HepG2 (cell line): ENCODE data around the gene CUL7. TPM values are rescaled to one million over a fixed set of nuclear protein-coding genes. Genes with fewer than 3 reads are reported as not detected.

Experiments
- CEBPG ChIP-seq: IDR thresholded peaks from 2 replicates; pipeline ENCODE4 v1.6.1; 2016
- DR1 ChIP-seq: sonication (generic); formaldehyde crosslinking; IDR thresholded peaks from 2 replicates; pipeline ENCODE4 v1.8.0; 2021; ENCODE audit warnings: mild to moderate bottlenecking, missing genetic modification reagents, inconsistent platforms
- KDM1A ChIP-seq: IDR thresholded peaks from 2 replicates; pipeline ENCODE4 v1.6.1; 2016; ENCODE audit warnings: missing compliant biosample characterization
- KLF6 ChIP-seq: IDR thresholded peaks from 2 replicates; pipeline ENCODE4 v1.8.0; 2016; ENCODE audit warnings: missing biosample characterization, missing genetic modification reagents
- MXD4 ChIP-seq: IDR thresholded peaks from 2 replicates; pipeline ENCODE4 v1.6.1; 2016; ENCODE audit warnings: mild to moderate bottlenecking, missing biosample characterization, missing genetic modification reagents
- ZC3H13 ChIP-seq: sonication (generic); formaldehyde crosslinking; IDR thresholded peaks from 2 replicates; pipeline ENCODE4 v1.8.1; 2023; ENCODE audit warnings: mild to moderate bottlenecking, missing genetic modification reagents, moderate library complexity
- ZNF121 ChIP-seq: sonication (generic); formaldehyde crosslinking; IDR thresholded peaks from 2 replicates; pipeline ENCODE4 v1.5.0; 2020; ENCODE audit warnings: mild to moderate bottlenecking, missing genetic modification reagents
- ZNF251 ChIP-seq: sonication (generic); formaldehyde crosslinking; IDR thresholded peaks from 2 replicates; pipeline ENCODE4 v1.9.0; 2021; ENCODE audit warnings: mild to moderate bottlenecking, missing genetic modification reagents
- ZNF282 ChIP-seq: fragments of 450-650 bp; IDR thresholded peaks from 2 replicates; pipeline ENCODE4 v1.6.1; 2018; ENCODE audit not compliant: partially characterized antibody
- ZNF367 ChIP-seq: sonication (generic); formaldehyde crosslinking; IDR thresholded peaks from 2 replicates; pipeline ENCODE4 v1.4.0; 2020; ENCODE audit warnings: missing genetic modification reagents, borderline replicate concordance
- ZNF550 ChIP-seq: sonication (generic); formaldehyde crosslinking; IDR thresholded peaks from 2 replicates; pipeline ENCODE4 v1.4.0; 2020; ENCODE audit warnings: mild to moderate bottlenecking, missing genetic modification reagents, borderline replicate concordance
- ZNF556 ChIP-seq: sonication (generic); formaldehyde crosslinking; IDR thresholded peaks from 2 replicates; pipeline ENCODE4 v1.4.0; 2020; ENCODE audit warnings: mild to moderate bottlenecking, missing genetic modification reagents, borderline replicate concordance
- ZNF616 ChIP-seq: sonication (generic); formaldehyde crosslinking; IDR thresholded peaks from 2 replicates; pipeline ENCODE4 v1.5.0; 2020; ENCODE audit warnings: low read depth, mild to moderate bottlenecking, missing genetic modification reagents
- ZNF749 ChIP-seq: sonication (generic); formaldehyde crosslinking; IDR thresholded peaks from 2 replicates; pipeline ENCODE4 v1.8.0; 2022; ENCODE audit warnings: mild to moderate bottlenecking, missing genetic modification reagents, moderate library complexity, borderline replicate concordance
- polyA plus RNA-seq, 8 experiments: library from polyadenylated mRNA; depleted of rRNA in 3 of 8; stranded (reverse) in 7 of 8; unstranded in 1 of 8; fragments of >200 nt; fragmentation: Illumina TruSeq in 4 of 8; extraction: Trizol in 4 of 8; gene quantifications; 2 replicates each; pipeline versions ENCODE4 v1.2.1 to v1.2.3, GENCODE V29; 2011 to 2016; ENCODE audit warnings: low read depth in 4 of 8, missing spikeins in 1 of 8, mixed read lengths in 1 of 8; ENCODE audit not compliant: insufficient read depth in 1 of 8
- total RNA-seq, 5 experiments: library from RNA; depleted of rRNA; stranded (reverse); fragments of >200 nt; fragmentation: Illumina TruSeq; extraction: Trizol; gene quantifications; 2 replicates each; pipeline ENCODE4 v1.2.3, GENCODE V29; 2016; ENCODE audit warnings: low read depth in 1 of 5
- TF ChIP-seq, protein P1 (sequence below): sonication (generic); formaldehyde crosslinking; IDR thresholded peaks from 2 replicates; pipeline ENCODE4 v1.9.0; 2021; ENCODE audit warnings: mild to moderate bottlenecking, missing genetic modification reagents
- TF ChIP-seq, protein P2 (sequence below): sonication (generic); formaldehyde crosslinking; IDR thresholded peaks from 2 replicates; pipeline ENCODE4 v1.4.0; 2020; ENCODE audit warnings: mild to moderate bottlenecking, missing genetic modification reagents
- TF ChIP-seq, protein P3 (sequence below): sonication (generic); formaldehyde crosslinking; IDR thresholded peaks from 2 replicates; pipeline ENCODE4 v1.9.0; 2022; ENCODE audit warnings: low read depth, missing genetic modification reagents
- TF ChIP-seq, protein P4 (sequence below): sonication (generic); formaldehyde crosslinking; IDR thresholded peaks from 2 replicates; pipeline ENCODE4 v1.8.0; 2022; ENCODE audit warnings: mild to moderate bottlenecking, missing genetic modification reagents, moderate library complexity

The CUL7 gene
- total and polyA plus RNA-seq, 2 of the 13 experiments (the other 11 are each of a cell fraction or from before 2014, with no cell fraction given) = 32.0 to 60.7 TPM

DNA sequence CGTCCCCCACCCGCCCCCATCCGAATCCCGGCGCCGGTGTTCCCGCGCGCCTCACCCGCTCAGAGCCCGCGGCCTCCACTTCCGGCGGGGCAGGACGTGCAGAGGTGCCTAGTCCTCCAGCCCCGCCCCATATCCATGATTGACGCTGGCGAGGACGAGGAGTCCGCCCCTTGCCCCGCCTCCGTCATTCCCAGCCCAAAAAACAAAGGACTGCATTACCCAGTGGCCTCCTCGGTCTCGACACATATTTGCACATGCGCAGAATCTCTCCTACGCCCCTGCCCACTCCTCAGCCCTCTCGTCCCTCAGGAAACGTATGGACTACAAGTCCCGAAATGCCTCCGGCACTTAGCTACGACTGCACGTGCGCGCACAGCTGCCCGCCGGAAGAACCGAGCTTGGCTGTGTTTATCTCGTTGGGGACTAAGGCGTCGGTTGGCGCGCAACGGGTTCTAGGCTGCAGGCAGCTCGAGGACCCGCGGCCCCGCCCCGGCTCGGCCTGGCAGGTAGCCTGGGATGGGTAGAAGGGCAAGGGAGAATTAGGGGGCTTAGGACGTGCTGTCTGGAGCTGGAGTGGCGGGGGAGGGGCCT is 39.7 kb downstream of the CUL7 start, which contains the start of the genes KLHDC3 and MEA1 (continued):
- TF ChIP-seq, protein P1, sequence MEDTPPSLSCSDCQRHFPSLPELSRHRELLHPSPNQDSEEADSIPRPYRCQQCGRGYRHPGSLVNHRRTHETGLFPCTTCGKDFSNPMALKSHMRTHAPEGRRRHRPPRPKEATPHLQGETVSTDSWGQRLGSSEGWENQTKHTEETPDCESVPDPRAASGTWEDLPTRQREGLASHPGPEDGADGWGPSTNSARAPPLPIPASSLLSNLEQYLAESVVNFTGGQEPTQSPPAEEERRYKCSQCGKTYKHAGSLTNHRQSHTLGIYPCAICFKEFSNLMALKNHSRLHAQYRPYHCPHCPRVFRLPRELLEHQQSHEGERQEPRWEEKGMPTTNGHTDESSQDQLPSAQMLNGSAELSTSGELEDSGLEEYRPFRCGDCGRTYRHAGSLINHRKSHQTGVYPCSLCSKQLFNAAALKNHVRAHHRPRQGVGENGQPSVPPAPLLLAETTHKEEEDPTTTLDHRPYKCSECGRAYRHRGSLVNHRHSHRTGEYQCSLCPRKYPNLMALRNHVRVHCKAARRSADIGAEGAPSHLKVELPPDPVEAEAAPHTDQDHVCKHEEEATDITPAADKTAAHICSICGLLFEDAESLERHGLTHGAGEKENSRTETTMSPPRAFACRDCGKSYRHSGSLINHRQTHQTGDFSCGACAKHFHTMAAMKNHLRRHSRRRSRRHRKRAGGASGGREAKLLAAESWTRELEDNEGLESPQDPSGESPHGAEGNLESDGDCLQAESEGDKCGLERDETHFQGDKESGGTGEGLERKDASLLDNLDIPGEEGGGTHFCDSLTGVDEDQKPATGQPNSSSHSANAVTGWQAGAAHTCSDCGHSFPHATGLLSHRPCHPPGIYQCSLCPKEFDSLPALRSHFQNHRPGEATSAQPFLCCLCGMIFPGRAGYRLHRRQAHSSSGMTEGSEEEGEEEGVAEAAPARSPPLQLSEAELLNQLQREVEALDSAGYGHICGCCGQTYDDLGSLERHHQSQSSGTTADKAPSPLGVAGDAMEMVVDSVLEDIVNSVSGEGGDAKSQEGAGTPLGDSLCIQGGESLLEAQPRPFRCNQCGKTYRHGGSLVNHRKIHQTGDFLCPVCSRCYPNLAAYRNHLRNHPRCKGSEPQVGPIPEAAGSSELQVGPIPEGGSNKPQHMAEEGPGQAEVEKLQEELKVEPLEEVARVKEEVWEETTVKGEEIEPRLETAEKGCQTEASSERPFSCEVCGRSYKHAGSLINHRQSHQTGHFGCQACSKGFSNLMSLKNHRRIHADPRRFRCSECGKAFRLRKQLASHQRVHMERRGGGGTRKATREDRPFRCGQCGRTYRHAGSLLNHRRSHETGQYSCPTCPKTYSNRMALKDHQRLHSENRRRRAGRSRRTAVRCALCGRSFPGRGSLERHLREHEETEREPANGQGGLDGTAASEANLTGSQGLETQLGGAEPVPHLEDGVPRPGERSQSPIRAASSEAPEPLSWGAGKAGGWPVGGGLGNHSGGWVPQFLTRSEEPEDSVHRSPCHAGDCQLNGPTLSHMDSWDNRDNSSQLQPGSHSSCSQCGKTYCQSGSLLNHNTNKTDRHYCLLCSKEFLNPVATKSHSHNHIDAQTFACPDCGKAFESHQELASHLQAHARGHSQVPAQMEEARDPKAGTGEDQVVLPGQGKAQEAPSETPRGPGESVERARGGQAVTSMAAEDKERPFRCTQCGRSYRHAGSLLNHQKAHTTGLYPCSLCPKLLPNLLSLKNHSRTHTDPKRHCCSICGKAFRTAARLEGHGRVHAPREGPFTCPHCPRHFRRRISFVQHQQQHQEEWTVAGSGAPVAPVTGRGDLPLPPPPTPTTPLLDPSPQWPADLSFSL (CRISPR knock-in tag) = no peak
- TF ChIP-seq, protein P2, sequence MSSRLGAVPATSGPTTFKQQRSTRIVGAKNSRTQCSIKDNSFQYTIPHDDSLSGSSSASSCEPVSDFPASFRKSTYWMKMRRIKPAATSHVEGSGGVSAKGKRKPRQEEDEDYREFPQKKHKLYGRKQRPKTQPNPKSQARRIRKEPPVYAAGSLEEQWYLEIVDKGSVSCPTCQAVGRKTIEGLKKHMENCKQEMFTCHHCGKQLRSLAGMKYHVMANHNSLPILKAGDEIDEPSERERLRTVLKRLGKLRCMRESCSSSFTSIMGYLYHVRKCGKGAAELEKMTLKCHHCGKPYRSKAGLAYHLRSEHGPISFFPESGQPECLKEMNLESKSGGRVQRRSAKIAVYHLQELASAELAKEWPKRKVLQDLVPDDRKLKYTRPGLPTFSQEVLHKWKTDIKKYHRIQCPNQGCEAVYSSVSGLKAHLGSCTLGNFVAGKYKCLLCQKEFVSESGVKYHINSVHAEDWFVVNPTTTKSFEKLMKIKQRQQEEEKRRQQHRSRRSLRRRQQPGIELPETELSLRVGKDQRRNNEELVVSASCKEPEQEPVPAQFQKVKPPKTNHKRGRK (CRISPR knock-in tag) = no peak
- TF ChIP-seq ZNF121 (CRISPR knock-in tag) (no peak), ZNF550 (CRISPR knock-in tag) (no peak), ZNF251 (no peak), ZNF616 (CRISPR knock-in tag) (peak; percentile 68; the same call in 1 of the 2 replicates), ZNF556 (CRISPR knock-in tag) (peak; percentile 75; the same call in 1 of the 2 replicates), KLF6 (CRISPR knock-in tag) (no peak), KDM1A (CRISPR knock-in tag) (no peak), ZC3H13 (CRISPR knock-in tag) (0 out of 2 replicates have a peak, but pooled peaks have one; percentile 12), MXD4 (CRISPR knock-in tag) (peak; percentile 69; the same call in 1 of the 2 replicates), CEBPG (CRISPR knock-in tag) (no peak), ZNF367 (CRISPR knock-in tag) (no peak), DR1 (peak; percentile 92), ZNF749 (CRISPR knock-in tag) (no peak; the same call in 1 of the 2 replicates), ZNF282 (no peak)
- TF ChIP-seq, protein P3, sequence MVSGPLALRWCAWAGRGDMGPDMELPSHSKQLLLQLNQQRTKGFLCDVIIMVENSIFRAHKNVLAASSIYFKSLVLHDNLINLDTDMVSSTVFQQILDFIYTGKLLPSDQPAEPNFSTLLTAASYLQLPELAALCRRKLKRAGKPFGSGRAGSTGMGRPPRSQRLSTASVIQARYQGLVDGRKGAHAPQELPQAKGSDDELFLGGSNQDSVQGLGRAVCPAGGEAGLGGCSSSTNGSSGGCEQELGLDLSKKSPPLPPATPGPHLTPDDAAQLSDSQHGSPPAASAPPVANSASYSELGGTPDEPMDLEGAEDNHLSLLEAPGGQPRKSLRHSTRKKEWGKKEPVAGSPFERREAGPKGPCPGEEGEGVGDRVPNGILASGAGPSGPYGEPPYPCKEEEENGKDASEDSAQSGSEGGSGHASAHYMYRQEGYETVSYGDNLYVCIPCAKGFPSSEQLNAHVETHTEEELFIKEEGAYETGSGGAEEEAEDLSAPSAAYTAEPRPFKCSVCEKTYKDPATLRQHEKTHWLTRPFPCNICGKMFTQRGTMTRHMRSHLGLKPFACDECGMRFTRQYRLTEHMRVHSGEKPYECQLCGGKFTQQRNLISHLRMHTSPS (CRISPR knock-in tag) = 0 out of 2 replicates have a peak, but pooled peaks have one; percentile 17
- TF ChIP-seq, protein P4, sequence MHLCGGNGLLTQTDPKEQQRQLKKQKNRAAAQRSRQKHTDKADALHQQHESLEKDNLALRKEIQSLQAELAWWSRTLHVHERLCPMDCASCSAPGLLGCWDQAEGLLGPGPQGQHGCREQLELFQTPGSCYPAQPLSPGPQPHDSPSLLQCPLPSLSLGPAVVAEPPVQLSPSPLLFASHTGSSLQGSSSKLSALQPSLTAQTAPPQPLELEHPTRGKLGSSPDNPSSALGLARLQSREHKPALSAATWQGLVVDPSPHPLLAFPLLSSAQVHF (CRISPR knock-in tag) = no peak
